ENCODE data around the gene THOC7. TPM values are rescaled to one million over a fixed set of nuclear protein-coding genes. Genes with fewer than 3 reads are reported as not detected.

Gene THOC7
- polyA plus RNA-seq, 1 donor from 2014 or later, result 78.3 TPM

GRCh38 chr3:63864008-63864964 lies 681 bp upstream of the THOC7 start:
- Histone ChIP-seq H3K27me3 (ENCODE audit: insufficient read depth, low read depth, low read length) (no peaks in the 10 kb centered on the region), H3K9me3 (ENCODE audit: low read length) (no peaks in the 10 kb centered on the region)
- TF ChIP-seq RAD21 (conservative IDR thresholded peaks at IDR 0.05) (no peak), SMC3 (conservative IDR thresholded peaks at IDR 0.05; ENCODE audit: poor library complexity) (no peak), MXI1 (conservative IDR thresholded peaks at IDR 0.05; ENCODE audit: poor library complexity, severe bottlenecking) (peak; percentile 22), POLR2AphosphoS5 (IDR thresholded peaks at IDR 0.05) (peak; percentile 3), TAF1 (IDR thresholded peaks at IDR 0.05; ENCODE audit: low read depth) (no peak), CTCF (IDR thresholded peaks at IDR 0.05; ENCODE audit: poor library complexity, severe bottlenecking) (no peak), REST (IDR thresholded peaks at IDR 0.05; ENCODE audit: borderline replicate concordance) (no peak), EZH2 (IDR thresholded peaks at IDR 0.05; ENCODE audit: borderline replicate concordance, insufficient read depth, low read length, poor library complexity, severe bottlenecking) (no peak), EP300 (conservative IDR thresholded peaks at IDR 0.05; ENCODE audit: poor library complexity, severe bottlenecking) (no peak)

GRCh38 chr3:63862804-63863149 lies 828 bp downstream of the THOC7 start:
- H3K27ac ChIP-seq (ENCODE audit: low read length), result peak overlapping the region; percentile 74
- H2AFZ ChIP-seq (ENCODE audit: low read depth, low read length), result peak overlapping the region; percentile 66

More at GRCh38 chr3:63864008-63864964, 681 bp upstream of the THOC7 start:
- H3K4me3 ChIP-seq (ENCODE audit: low read length), result peak overlapping the region; percentile 80
- peak overlapping the region; percentile 68 for H3K9ac ChIP-seq (ENCODE audit: low read length)
- H3F3A ChIP-seq (ENCODE audit: insufficient read depth, low read length, poor library complexity, severe bottlenecking), result no peaks in the 10 kb centered on the region
- H2AFZ ChIP-seq (ENCODE audit: low read depth, low read length), result peak overlapping the region; percentile 52
- no peaks in the 10 kb centered on the region for H3K9me2 ChIP-seq (ENCODE audit: insufficient read depth, low read length)
- peaks cover 20% of the 10 kb centered on the region for H3K79me2 ChIP-seq (replicated peaks; ENCODE audit: insufficient read depth, low read length)
- H3K27ac ChIP-seq (ENCODE audit: low read length), result no peak overlapping the region
- H4K20me1 ChIP-seq (ENCODE audit: insufficient read depth), result no peaks in the 10 kb centered on the region
- H3K4me2 ChIP-seq (ENCODE audit: low read length), result peak overlapping the region; percentile 12
- H3K36me3 ChIP-seq (ENCODE audit: insufficient read depth, low read length), result no peaks in the 10 kb centered on the region

More at GRCh38 chr3:63862804-63863149, 828 bp downstream of the THOC7 start:
- no peak for TF ChIP-seq EP300 (conservative IDR thresholded peaks at IDR 0.05; ENCODE audit: poor library complexity, severe bottlenecking)
- no peak for TF ChIP-seq RAD21 (conservative IDR thresholded peaks at IDR 0.05)
- no peak for TF ChIP-seq EZH2 (IDR thresholded peaks at IDR 0.05; ENCODE audit: borderline replicate concordance, insufficient read depth, low read length, poor library complexity, severe bottlenecking)
- TF ChIP-seq TAF1 (IDR thresholded peaks at IDR 0.05; ENCODE audit: low read depth), result no peak
- TF ChIP-seq MXI1 (conservative IDR thresholded peaks at IDR 0.05; ENCODE audit: poor library complexity, severe bottlenecking), result no peak
- no peak for TF ChIP-seq CTCF (IDR thresholded peaks at IDR 0.05; ENCODE audit: poor library complexity, severe bottlenecking)
- no peaks in the 10 kb centered on the region for H3K27me3 ChIP-seq (ENCODE audit: insufficient read depth, low read depth, low read length)
- H3K36me3 ChIP-seq (ENCODE audit: insufficient read depth, low read length), result no peaks in the 10 kb centered on the region
- no peaks in the 10 kb centered on the region for H3K9me3 ChIP-seq (ENCODE audit: low read length)
- no peaks in the 10 kb centered on the region for H3K9me2 ChIP-seq (ENCODE audit: insufficient read depth, low read length)
- H3K4me2 ChIP-seq (ENCODE audit: low read length), result peak overlapping the region; percentile 63
- peak overlapping the region; percentile 90 for H3K9ac ChIP-seq (ENCODE audit: low read length)
- H4K20me1 ChIP-seq (ENCODE audit: insufficient read depth), result no peaks in the 10 kb centered on the region
- no peaks in the 10 kb centered on the region for H3F3A ChIP-seq (ENCODE audit: insufficient read depth, low read length, poor library complexity, severe bottlenecking)
- peaks cover 20% of the 10 kb centered on the region for H3K79me2 ChIP-seq (replicated peaks; ENCODE audit: insufficient read depth, low read length)
- peak overlapping the region; percentile 76 for H3K4me3 ChIP-seq (ENCODE audit: low read length)

Measured in neural cell (in vitro differentiated cells).